HG03135 (cell line): ENCODE data around the gene ESRRA.

Experiments
- ATAC-seq: cut with Tn5 transposase; IDR thresholded peaks from one replicate; pipeline ENCODE4 v1.9.1; 2021; ENCODE audit warnings: mild to moderate bottlenecking, moderate library complexity; ENCODE audit not compliant: unreplicated experiment

ESRRA gene

DNA sequence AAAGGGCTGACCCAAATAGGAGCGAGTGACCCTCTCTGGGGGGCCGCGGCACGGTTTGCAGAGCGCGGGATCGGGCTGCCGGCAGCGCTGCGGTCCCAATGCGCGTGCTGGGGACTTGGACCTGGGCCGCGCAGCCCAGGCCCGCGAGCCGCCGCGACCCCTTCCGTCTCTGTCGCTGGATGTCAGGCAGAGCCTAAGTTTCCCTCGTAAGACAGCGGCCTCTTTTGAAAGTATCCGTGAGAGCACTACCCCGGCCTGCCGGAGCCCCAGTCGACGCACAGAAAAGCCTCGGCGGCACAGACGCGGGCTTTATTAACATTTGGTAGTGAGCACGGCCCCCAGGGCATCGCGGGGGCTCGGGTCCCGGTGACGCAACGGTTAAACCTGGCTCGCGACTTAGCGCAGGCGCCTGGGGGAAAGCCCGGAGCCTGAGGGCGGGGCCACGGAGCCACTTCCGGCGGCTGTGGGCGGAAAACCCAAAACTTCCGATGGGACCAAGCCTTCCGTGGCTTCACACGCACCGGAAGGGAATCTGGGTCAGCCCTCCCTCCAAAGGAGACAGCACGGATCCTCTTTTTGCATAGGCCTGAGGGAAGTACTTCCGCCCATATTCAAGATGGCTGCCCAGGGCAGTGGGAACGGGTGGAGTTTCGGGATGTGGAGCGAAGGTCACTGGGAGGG lies 35.6 kb upstream of the ESRRA start:
- ATAC-seq, result peak; percentile 65

DNA sequence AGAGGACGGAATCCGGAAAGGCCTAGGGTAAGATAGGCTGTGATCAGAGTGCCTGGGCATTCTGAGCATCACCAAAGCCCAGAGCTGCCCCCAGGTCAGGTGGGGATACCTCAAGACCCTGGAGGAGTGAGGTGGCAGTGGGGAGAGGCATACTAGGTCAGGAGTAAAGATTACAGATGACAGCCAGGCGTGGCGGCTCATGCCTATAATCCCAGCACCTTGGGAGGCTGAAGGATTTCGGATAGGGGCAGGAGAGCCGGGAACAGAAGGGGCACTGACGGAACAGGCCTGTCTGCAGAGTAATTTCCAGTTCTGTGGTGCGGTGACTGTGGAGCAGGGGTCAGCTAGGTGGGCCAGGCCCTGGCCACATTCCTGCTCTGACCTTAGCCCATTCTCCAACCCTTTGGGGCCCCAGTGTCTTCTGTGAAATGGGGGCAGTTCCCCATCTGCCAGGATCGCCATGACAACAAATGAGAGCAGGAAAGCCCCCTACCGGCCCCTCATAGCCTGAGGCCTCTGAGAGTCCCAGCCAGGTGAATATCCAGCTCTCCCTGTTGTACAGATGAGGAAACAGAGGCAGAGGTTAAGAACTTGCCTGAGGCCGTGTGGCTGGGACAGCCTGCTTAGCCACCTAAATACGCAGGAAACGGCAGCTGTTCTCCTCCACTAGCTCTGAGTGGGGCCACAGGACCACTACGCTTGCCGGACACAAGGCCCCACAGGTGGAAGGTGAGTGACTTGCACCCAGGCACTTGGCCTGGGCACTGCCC lies 30.1 kb upstream of the ESRRA start:
- ATAC-seq, result no peak

DNA sequence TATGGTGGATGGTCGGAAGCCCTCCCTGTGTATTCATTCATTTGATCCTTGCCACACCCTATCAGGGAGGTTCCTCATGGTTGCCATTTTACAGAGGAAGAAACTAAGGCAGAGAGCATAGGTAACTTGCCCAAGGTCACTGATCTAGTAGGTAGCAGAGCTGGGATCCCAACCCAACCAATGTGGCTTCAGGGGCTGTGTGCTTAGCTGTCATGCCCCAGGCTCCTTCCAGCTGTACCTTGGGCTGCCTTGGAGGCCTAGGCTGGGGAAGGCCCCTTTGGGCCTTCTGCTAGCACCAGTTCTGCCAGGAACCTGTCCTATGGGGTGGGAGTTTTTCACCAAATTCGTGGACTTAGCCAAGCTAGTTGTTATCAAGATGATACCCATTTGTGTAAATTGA lies 29.5 kb upstream of the ESRRA start:
- ATAC-seq, result no peak

DNA sequence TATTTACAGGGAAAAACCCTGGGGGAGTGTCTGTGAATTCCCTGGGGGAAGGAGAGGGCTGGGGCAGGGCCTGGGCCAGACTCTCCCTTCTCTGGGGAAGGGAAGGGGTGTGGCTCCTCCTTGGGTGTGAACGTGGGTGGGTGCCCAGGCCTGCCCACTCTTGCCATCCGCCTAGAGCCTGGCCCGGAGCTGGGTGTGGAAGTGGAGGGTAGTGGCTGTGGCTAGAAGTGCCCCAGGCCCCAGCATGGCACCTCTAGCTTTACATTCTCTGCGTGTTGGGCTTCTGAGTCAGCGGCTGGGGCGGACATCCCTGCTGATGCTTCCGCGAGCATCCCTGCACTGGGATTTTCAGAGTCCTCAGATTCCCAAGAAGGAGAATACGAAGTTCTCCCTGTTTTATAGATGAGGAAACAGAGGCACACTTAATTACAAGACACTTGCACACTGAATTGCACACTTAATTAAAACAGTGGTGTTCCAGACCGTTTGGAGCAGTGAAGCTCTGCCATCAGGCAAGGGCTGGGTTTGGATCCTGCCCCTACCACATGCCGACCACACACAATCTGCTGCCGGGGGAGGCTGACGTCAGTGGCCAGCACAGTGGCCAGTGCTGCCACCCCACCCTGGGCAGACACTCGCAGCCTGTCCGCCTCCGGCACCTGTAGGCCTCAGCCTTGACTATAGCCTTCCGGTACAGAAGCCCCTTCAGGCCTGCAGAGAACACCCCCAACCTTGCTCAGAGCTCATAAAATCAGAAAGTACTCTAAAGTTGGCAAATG lies 28.5 kb upstream of the ESRRA start:
- no peak for ATAC-seq

DNA sequence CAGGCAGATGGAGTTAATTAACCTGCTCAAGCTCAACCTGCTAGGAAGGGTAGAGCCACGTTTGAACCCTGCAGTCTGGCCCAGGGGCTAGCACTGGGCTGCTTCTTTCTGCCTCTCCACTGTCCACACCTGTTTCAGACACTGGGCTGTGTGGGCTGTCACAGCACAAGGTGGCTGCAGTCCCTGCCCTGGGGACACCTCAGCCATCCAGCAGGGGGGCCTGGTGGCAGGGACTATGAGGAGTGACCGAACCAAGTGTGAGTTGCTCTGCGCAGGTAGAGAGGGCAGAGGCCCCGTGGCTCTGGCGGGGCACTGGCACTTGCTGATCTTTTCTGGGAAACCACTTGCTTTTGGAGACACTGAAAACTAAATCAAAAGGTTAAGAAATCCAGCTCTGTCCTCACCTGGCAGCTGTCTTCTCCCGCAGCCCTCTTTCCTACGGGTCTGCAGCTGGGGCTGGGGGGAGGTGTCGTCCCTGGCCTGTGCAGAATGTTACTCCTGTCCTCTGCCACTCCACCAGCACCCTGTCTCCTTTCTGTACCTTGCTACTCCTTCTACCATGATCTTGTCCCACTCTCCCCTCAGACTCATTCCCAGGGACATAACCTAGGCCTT lies 26.6 kb upstream of the ESRRA start:
- ATAC-seq, result no peak

DNA sequence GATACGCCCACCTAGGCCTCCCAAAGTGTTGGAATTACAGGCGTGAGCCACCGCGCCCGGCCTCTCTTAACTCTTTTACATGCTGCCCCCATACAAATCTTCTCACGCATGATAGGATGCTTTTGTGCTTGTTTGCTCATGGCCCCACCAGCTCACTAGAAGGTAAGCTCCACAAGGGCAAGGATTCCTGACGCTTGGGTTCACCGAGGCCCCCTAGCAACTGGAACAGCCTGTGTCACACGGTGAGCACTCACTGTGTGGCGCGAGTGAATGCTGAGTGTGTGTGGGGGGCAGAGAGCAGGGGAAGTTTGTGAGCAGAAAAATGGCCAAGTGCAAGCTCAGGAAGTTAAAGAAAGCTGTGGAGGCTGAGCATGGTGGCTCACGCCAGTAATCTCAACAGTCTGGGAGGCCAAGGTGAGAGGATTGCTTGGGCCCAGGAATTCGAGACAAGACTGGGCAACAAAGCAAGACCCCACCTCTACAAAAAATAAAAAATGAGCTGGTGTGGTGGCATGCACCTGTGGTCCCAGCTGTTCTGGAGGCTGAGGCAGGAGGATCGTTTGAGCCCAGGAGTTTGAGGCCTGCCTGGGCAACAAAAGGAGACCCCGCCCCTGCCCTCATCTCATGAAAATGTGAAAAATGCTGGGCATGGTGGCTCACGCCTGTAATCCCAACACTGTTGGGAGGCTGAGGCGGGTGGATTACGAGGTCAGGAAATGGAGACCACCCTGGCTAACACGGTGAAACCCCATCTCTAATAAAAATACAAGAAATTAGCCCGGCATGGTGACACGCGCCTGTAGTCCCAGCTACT lies 23.2 kb upstream of the ESRRA start:
- no peak for ATAC-seq

DNA sequence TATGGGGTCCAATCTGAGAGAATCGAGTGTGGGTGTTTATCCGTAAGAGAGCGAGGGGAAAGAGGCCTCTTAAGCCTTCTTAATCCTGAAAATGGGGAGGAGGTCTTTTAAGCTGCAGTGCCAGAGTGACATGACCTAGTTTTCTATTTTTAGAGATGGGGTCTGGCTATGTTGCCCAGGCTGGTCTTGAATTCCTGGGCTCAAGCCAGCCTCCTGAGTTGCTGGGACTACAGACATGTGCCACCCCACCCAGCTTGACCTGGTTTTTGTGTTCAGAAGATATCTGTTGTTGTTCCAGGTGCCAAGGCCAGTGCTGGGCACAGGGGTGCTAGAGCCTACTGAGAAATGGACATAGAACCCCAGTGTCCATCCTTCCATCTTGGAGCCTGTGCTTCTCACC lies 22.2 kb upstream of the ESRRA start:
- no peak for ATAC-seq

DNA sequence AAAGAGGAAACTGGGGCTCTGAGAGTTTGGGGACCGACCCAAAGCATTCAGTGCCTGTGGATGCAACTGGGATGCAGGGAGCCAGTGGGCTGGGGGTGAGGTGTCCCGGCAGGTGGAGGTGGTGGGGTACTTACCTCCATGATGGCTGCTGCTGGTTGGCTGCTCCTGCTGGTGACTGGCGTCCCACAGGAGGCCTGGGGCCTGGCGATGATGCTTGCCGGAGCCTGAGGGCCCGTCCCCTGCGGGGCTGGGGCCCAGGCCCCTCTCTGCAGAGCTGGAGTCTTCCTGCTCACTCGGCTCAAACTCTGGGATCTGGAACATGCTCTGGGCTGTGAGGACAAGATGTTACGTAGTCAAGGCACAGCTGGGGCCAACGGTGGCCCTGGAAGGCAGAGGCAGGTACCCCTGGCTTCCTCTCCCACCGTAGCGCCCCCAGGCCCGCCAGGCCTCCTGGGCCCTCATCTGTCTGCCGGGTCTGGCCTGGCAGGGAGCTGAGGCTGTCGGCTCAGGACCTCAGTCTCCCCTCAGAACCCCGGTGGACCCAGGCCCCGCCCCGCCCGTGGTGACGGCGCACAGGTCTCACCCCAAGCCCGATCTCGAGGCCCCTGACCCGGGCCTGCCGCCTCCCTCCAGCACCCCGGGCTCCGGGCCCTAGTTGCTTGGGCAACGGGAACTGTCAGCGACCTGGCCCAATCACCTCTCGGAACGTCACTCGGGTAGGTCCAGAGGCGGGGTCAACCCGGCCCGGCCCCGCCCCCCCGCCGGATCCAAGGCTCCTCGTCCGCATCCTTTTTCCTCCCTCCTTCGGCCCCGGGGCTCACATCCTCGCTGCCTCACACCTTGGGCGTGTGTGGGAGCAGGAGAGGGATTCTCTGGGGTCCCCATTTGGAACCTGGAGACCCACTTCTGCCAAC lies 21.0 kb upstream of the ESRRA start, which contains the start of gene BAD:
TSS of gene BAD (minus strand) at position 618 of the 914 bp plus-strand sequence. CDS start at position 321, 297 bp downstream.
- ATAC-seq, result peak; percentile 62

DNA sequence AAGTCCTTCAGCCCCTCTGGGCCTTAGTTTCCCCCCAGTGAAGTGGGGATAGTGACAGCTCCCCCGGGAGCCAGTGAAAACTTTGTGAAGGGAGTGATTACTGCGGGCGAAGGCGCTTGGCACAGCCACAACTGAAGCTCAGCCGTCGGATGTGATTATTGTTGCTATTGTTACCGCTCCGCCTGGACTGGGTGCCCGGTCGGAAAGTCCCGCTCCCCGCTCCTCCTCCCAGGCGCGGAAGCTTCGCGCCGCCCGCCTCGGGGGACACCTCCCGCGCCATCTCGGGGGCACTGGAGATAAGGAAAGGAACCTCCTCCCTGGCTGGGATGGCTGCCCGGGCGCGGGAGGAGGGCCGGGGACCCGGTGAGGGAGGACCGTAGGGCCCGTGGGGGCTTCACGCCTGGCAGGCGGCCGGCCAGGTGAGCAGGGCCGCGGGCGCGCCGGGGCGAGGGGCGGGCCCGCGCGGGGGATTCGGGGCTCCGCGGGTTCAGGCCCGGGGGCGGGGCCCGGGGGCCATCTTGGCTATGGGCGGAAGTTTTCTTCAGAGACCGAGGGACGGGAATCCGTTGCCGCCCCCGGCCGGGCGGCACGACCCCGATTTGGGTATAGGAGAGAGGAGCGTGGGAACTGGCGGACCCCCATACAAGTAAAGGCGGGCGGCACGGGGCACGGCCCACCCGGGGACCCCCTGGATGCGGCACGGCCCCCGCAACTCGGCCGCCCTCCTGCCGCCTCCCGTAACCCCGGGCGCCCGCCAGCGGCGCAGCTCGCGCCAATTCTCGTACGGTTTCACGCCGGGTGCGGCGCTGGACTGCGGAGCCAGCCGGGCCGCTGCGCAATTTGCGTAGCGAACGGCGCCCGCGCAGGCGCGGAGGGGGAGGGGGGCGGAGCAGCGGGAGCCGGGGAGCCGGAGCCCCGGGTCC lies 20.1 kb upstream of the ESRRA start, which contains the start of gene GPR137:
TSS of gene GPR137 (plus strand) at position 887 of the 923 bp plus-strand sequence. CDS start 677 bp downstream, outside the sequence.
- peak; percentile 58 for ATAC-seq

DNA sequence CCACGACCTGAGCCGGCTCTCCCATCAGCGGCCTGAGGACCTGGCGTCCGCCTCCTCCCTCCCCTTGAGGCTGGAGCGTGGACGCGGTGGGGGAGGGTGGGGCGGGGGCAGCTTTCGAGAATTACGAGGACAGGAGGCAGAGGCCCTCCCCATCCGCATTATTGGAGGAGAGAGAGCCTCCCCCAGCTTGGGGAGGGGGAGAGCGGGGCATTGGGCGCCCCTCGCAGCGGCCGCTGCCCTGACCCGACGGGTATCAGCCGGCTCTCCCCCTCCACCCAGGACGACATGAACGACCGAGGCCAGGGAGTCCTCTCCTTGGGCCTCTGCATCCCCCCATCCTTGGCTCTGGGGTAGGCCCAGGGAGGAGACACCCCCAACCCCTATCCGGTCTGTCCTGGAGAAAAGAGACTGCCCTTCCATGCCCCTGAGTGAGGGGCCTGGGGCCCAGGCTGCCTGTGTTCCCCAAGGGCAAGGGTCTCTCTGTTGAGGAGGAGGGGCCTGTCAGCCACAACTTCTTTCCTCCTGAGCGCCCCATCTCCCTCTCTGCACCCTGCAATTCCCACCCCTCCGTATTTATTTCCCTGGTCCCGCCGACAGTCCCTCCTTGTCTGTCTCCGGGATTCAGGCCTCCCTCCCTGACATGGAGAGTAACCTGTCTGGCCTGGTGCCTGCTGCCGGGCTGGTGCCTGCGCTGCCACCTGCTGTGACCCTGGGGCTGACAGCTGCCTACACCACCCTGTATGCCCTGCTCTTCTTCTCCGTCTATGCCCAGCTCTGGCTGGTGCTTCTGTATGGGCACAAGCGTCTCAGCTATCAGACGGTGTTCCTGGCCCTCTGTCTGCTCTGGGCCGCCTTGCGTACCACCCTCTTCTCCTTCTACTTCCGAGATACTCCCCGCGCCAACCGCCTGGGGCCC lies 19.2 kb upstream of the ESRRA start:
- no peak for ATAC-seq

DNA sequence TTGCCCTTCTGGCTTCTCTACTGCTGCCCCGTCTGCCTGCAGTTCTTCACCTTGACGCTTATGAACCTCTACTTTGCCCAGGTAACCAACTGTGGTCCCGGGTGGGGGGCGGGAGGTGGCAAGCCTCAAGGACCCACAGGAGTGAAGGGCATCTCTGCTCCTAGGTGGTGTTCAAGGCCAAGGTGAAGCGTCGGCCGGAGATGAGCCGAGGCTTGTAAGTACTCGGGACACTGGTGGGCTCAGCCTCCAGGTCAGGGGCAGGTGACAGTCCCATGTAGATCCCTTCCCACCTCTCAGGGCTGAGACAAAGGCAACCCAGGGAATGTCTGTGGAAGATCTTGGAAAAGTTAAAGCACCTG lies 18.5 kb upstream of the ESRRA start:
- ATAC-seq, result no peak

DNA sequence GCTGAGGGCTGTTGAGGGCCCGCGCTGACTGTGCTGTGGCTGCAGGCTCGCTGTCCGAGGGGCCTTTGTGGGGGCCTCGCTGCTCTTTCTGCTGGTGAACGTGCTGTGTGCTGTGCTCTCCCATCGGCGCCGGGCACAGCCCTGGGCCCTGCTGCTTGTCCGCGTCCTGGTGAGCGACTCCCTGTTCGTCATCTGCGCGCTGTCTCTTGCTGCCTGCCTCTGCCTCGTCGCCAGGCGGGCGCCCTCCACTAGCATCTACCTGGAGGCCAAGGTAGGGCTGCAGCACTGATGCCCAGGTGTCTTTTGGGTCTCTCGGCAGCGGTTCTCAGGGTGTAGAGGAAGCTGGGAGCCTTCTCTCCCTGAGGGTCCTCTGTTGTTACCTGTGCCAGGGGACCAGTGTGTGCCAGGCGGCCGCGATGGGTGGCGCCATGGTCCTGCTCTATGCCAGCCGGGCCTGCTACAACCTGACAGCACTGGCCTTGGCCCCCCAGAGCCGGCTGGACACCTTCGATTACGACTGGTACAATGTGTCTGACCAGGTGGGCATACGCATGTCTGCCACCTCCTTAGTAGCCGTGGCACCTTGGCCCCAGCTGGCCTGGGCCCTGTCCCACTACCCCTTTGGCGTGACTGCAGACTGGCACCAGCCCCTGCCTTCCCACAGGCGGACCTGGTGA lies 17.5 kb upstream of the ESRRA start:
- ATAC-seq, result no peak

DNA sequence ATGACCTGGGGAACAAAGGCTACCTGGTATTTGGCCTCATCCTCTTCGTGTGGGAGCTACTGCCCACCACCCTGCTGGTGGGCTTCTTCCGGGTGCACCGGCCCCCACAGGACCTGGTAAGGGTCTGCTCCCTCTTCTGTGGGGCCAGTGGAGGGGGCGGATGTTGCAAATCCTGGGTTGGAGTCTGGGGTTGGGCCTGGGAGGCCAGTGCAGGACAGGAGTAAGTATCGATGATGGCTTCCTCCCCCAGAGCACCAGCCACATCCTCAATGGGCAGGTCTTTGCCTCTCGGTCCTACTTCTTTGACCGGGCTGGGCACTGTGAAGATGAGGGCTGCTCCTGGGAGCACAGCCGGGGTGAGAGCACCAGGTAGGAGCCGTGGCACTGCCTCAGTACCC lies 17.0 kb upstream of the ESRRA start:
- ATAC-seq, result no peak

DNA sequence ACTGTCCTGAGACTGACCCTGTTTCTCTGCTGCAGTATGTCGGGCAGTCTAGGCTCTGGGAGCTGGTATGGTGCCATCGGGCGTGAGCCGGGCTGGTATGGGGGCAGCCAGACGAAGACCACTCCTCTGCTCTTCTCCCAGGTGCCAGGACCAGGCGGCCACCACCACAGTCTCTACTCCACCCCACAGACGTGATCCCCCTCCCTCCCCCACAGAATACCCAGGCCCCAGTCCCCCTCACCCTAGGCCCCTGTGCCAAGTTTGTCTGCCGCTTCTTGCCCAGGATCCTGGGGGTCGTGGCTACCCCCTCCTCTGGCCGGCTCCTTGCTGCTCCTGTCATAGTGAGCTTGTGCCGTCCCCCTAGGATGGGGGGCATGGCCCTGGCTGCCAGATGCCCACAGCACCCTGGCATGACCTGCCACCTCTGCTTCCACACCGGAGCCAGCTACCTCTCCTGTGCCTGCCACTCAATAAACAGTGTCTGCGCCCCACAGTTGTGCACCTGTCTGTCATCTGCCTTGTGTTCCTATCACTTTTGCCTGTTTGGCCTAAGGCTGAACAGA lies 16.2 kb upstream of the ESRRA start:
- no peak for ATAC-seq

DNA sequence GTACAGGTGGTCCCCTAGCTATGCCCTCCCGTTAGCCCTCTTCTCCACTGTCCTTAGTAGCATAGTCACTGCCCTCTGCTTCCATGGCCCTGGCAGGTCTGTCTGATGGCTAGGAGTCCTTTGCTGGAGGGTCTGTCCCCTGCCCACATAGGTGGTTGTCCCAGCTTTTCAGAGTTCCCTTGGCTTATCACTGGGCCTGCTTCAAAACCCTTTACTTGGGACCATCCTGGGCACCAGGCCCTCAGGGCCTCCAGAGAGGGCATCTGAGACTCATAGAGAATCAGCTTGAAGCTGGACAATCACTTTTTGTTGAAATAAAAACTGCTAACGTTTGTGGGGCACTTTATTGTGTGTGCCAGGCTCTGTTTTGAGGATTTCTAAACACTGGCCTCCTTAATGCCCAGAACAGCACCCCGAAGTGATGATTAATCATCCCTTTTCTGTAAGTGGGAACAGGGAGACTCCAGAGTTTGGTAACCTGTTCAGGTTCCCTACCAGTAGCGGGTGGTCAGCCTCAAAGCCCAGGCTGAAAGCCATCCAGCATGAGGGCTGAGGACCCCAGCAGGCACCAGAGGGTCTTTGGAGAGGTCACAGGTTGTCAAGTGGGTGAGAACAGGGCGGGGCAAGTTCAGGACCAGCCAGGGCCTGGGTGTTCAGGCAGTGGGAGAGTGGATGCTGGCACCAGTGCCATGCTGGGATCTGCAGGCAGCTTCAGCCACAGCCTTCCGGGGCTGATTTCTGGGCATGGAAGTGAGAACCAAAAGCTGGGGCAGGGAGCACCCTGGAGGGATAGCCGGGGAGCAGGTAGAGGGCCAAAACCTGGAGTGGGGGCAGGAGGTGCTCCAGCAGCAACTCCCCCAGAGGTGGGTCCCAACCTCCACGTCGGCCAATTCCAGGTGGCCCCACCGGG lies 14.7 kb upstream of the ESRRA start:
- no peak for ATAC-seq
